ENCODE measurements around the gene FYN.
"Not testable (repeated sequence)": the region's sequence is repeated elsewhere in the genome, so short reads cannot be mapped to it uniquely, and the experiment has no call there.

The FYN gene

DNA sequence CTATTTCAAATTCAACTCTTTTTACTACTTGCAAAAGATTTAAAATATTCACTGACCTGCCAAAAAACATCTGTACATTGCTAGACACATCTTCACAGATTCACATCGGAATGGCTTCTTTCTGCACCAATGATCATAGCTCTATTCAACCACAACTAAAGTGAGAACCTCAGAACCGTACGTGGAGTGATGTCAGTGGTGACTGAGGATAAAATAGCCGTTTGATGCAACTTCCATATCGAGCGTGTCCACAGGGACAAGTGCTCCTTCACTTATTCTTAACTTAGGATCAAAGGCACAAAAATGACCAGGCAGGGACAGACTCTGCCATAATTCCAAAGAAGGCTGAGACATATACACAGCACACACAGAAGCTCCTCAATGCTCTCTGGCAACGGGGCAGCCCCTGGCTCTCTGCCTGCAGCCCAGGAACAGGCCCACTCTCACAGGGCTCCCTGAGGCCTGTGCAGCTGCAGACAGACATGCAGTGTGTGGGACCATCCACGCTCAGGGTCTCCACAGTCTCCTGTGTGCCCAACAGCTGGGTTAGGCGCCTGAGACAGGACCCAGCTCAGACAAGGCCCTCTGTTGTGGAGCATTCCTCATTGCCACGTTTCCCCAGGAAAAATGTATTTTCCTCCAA is 22.8 kb downstream of the FYN start:
- DNase-seq, result no peak

GRCh38 chr6:111849298-111849697 is 24.0 kb downstream of the FYN start:
- DNase-seq, result no peak

DNA sequence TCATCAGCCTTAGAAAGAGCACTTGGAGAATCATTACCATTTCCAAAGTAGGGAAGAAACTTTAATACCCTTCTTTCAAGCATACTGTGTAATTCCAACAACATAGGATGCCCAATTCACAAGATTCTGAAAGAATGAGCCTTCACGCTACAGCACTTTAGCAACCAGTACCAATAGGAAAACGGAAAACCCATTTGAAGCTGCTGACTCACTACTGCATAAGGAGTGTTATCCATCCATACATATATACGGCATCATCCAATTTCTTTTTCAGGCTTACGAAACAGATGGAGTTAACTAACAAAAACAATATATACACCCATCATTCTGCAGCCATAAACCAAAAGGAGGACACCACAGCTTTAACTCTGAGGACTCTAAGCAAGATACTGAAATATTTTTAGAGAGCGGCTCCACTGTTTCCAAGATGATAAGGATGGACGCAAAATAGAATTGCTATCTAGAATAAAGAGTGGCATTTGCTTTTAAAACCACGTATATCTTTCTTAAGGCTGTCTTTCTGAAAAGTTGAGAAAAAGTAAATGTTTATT is 24.9 kb downstream of the FYN start:
- DNase-seq, result no peak

GRCh38 chr6:111846492-111847409 is 26.5 kb downstream of the FYN start:
- no peak for DNase-seq

- DNase-seq, result no peak
Observed at GRCh38 chr6:111846066-111846465, 27.2 kb downstream of the FYN start.

GRCh38 chr6:111845441-111845871 is 27.8 kb downstream of the FYN start:
- no peak for DNase-seq

GRCh38 chr6:111844921-111845320 is 28.3 kb downstream of the FYN start:
- DNase-seq, result no peak

DNA sequence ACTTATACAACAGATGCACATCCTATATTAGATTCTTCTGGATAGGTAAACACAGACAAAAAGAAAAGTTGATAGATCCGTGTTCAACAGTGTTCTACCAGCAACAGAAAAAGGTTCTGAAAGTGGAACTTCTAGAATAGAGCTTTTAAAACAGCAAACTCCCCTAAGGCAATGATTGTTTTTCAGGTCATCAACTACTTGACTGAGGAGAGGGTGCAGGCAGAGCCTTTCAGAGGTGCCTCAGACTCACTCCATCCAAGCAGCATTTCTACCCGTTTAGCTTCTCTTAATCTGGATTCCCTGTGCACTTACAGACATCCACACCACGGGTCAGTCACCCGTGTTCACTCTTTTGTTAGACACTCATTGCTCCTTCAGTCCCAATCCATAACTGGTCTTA is 28.9 kb downstream of the FYN start:
- no peak for DNase-seq

DNA sequence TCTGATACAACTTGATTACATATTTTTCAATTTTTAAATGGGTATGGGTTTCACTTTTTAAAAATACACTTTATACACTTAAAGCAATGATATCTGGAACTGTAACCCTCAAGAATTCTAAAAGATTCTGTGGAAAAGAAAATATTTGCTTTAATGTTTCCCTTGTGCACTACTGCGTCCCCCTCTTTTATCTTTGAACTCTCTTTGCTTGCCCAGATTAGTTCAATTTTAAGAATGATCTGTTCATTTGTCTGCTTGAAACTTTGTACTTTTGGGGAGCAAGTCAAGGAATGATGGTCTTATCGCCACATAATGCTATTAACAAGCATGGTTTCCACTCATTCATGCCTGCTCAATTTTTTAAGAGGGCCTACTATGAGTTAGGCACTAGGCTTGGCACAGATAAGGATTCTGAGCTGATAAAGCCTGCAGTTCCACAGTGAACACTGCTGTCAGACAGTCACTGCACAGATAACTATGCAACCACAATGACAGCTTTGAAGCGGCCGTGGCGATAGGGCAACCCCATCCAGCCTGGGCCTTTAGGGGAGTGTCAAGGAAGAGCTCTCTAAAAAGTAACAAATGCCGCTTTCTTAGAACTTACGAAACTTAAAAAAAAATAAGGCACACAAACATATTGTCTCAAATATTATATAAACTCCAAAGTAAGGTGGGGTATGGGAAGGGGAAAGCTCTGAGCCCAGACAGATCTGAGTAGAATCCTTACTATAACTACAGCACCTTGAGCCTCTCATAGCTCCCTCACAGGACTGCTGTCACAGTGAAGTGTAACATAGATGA is 29.7 kb downstream of the FYN start:
- no peak for DNase-seq

GRCh38 chr6:111842891-111843290 is 30.4 kb downstream of the FYN start:
- DNase-seq, result no peak

GRCh38 chr6:111842271-111842822 is 30.9 kb downstream of the FYN start:
- no peak for DNase-seq

- DNase-seq, result no peak
Observed at GRCh38 chr6:111841822-111842221, 31.4 kb downstream of the FYN start.

DNA sequence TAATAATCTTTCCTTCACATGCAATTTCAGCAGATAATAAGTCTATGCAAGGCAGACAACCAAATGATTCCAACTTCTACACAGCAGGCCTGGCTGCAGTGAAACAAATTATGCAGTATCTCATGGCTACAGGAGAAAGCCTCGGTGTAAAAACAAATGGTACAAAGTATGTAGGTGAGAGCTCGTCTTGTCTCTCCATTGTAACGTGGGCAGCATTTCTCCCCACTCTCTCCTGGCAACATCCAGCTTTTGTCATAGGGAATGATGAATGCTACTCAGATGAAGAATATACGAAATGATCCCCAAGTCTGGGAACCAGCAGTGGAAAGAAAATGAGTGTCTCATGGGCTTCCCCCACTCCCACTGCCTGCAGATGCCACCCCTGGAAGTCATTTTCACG is 32.4 kb downstream of the FYN start:
- no peak for DNase-seq

GRCh38 chr6:111838749-111839484 is 34.3 kb downstream of the FYN start:
- DNase-seq, result no peak

GRCh38 chr6:111837641-111838500 is 35.4 kb downstream of the FYN start:
- DNase-seq, result no peak

DNA sequence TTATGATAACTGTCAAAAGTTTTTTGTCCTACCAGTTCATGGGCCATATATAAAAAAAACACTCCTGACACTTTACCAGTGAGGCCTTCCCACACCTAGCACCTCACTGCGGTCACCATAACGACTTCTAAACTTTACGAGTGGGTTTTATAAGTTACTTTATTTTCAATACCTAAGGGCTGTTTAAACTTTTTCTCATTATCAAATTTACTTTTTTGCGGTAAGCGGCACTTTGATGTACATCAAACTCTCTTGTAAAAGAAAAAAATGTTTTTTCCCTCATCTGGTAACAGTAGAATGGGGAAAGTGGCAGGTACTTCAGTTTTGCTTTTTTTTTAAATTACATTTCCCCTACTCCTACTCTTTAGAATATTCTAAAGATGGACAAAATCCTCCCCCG is 36.2 kb downstream of the FYN start:
- DNase-seq, result no peak

DNA sequence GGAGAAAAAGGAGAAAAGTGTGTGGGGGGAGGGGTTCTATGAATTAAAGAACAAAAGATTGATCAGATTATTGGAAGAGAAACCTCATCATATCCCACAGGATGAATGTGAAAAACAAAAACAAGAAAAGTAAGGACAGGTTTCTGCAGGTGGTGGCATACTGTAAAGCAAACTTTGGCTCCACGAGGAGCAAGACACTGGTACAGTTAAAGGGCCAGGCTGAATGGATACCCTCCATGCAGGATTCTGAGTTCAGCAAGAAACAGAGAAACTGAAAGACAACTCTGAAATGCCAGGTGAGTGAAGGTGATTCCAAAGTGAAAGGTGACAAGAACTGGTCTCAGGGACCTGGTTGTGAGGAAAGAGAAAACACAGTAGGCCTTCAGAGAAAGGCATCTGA is 37.4 kb downstream of the FYN start:
- DNase-seq, result no peak

DNA sequence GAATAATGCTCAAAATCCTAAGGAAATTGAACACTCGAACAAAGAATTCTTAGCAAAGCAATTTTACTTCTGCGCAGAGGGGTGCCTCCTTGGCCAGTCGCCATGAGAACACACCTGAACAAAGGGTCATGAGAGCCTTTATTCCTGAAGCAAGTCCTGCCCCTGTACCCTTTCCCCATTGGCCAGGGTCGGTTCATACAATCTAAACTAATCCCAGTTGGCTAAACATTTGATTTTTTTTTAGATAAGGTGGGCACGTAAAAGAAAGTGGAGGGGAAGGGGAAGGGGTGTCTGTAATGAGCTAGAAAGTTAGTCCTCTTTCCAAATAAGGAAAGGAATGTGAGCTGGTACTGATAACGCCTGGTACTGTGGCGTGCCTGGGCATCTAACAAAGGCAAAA is 37.9 kb downstream of the FYN start:
- not testable (repeated sequence) for DNase-seq

GRCh38 chr6:111834356-111834755 is 38.9 kb downstream of the FYN start:
- no peak for DNase-seq

GRCh38 chr6:111832833-111833418 is 40.3 kb downstream of the FYN start:
- DNase-seq, result no peak

DNA sequence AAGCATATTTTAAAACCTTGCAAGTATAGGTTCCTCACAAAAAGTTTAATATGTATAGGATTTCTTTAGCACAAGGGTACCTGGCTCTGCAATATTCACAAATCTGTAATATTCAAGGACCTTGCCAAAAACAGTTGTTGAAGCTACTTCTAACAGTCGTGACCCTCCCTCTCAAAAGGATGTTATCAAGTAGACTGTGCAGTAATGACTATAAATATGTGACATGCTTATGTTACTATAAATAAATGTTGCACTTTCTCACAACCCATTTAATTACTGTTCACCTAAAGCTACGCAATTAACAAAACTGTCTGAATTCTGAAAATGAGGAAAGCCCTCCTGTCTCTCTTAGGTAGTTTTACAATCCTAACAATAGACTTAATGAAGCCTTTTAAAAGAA is 41.8 kb downstream of the FYN start:
- no peak for DNase-seq

Data from NCI-H510A treated with DMSO at 0.1 percent for 48 hours (cell line).